GM18520 (cell line): ENCODE results near the gene BORCS5.
A peak's percentile ranks its signal among the peaks of the same experiment; 100 is the strongest.
"Not testable (repeated sequence)": the region's sequence is repeated elsewhere in the genome, so short reads cannot be mapped to it uniquely, and the experiment has no call there.

Source experiments
- ATAC-seq: cut with Tn5 transposase; IDR thresholded peaks from one replicate; pipeline ENCODE4 v1.9.1; 2021; ENCODE audit not compliant: unreplicated experiment

The BORCS5 gene

GRCh38 chr12:12456637-12457036 lies 99.8 kb downstream of the BORCS5 start:
- no peak for ATAC-seq

GRCh38 chr12:12460935-12461922 lies 104.4 kb downstream of the BORCS5 start:
- no peak for ATAC-seq

GRCh38 chr12:12461923-12462315 lies 105.0 kb downstream of the BORCS5 start:
- no peak for ATAC-seq

GRCh38 chr12:12465522-12465921 lies 108.6 kb downstream of the BORCS5 start:
- ATAC-seq, result no peak

- ATAC-seq, result no peak
These were observed 109.3 kb downstream of the BORCS5 start for GRCh38 chr12:12466157-12466556.

- ATAC-seq, result no peak
These were observed 110.4 kb downstream of the BORCS5 start for GRCh38 chr12:12467264-12467663.

- ATAC-seq, result no peak
These were observed 110.9 kb downstream of the BORCS5 start for GRCh38 chr12:12467688-12468261.

GRCh38 chr12:12468575-12468974 lies 111.7 kb downstream of the BORCS5 start:
- ATAC-seq, result no peak

GRCh38 chr12:12469386-12469785 lies 112.5 kb downstream of the BORCS5 start:
- ATAC-seq, result no peak

GRCh38 chr12:12470751-12471306 lies 114.0 kb downstream of the BORCS5 start:
- no peak for ATAC-seq

- not testable (repeated sequence) for ATAC-seq
These were observed 115.4 kb downstream of the BORCS5 start for GRCh38 chr12:12471982-12472961.

- ATAC-seq, result no peak
These were observed 116.3 kb downstream of the BORCS5 start for GRCh38 chr12:12473223-12473622.

GRCh38 chr12:12474471-12474928 lies 117.6 kb downstream of the BORCS5 start:
- ATAC-seq, result peak; percentile 7

GRCh38 chr12:12474931-12475795 lies 118.3 kb downstream of the BORCS5 start:
- peak; percentile 91 for ATAC-seq

GRCh38 chr12:12476857-12477531 lies 120.1 kb downstream of the BORCS5 start:
- no peak for ATAC-seq

- no peak for ATAC-seq
These were observed 120.6 kb downstream of the BORCS5 start for GRCh38 chr12:12477532-12477890.

- ATAC-seq, result no peak
These were observed 123.2 kb downstream of the BORCS5 start for GRCh38 chr12:12480074-12480473.

GRCh38 chr12:12481631-12482030 lies 124.8 kb downstream of the BORCS5 start:
- ATAC-seq, result no peak

- ATAC-seq, result no peak
These were observed 125.4 kb downstream of the BORCS5 start for GRCh38 chr12:12482150-12482761.
